Astrocyte of the cerebellum (primary cell): Measurements from ENCODE around the gene AGBL1.

Source experiments
- DNase-seq: peaks from one replicate; pipeline ENCODE4 v3.0.0-alpha.2; 2011; ENCODE audit warnings: low read depth
- H3K4me3 ChIP-seq: 2 replicates; pipeline ENCODE4 v1.5.1; 2011; ENCODE audit warnings: mild to moderate bottlenecking, low read depth, low read length, moderate library complexity
- in situ Hi-C: cut with HindIII; loops from 2 replicates; pipeline ENCODE4 v1.10.0; 2017; ENCODE audit warnings: low sequenced_read_pairs
- TF ChIP-seq, protein P1 (sequence below): IDR thresholded peaks from 2 replicates; pipeline ENCODE4 v1.5.1; 2012; ENCODE audit warnings: low read length, low read depth, moderate library complexity, mild to moderate bottlenecking; ENCODE audit errors: missing control alignments

The AGBL1 gene

DNA sequence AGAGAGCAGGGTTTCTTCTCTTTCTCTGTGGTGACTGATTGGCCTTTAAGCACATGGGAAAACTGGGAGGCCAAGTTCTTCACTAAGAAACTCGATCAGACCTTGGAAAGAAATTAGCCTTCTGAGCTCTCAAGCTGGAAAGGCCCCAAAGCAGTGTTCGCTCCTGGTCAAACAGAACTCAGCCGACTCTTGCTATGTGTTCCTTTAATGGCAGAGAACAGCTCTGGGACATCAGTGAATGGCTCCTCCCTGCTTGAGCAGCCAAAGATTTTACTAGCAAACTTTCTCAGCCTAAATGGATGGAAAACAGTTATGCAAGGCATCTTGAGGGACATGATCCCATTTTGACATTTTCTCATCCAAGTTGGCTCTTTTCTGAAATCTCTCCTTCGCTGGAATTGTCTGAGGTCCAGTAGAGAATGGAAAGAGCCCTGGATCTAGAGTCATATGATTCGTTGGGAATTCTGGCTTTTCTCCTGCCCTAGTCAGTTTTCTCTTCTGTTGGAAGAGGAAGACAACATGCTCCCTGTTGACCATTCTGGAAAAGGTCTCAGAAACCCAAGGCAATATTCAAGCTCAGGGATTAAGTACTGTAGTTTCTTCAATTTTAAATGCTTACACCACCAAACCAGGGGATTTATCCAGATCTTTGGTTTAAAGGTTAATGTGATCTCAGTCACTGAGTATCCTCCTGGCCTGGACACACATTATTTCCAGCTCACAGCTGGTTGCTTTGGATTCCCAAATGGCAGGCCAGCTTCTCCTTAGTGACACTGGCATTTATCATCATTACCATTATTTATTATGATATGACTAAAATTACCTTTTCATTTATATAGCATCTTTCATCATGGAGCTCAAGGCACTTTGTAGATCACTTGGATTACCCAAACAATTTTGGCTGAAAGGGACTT is 319.6 kb downstream of the AGBL1 start:
- TF ChIP-seq, protein P1, sequence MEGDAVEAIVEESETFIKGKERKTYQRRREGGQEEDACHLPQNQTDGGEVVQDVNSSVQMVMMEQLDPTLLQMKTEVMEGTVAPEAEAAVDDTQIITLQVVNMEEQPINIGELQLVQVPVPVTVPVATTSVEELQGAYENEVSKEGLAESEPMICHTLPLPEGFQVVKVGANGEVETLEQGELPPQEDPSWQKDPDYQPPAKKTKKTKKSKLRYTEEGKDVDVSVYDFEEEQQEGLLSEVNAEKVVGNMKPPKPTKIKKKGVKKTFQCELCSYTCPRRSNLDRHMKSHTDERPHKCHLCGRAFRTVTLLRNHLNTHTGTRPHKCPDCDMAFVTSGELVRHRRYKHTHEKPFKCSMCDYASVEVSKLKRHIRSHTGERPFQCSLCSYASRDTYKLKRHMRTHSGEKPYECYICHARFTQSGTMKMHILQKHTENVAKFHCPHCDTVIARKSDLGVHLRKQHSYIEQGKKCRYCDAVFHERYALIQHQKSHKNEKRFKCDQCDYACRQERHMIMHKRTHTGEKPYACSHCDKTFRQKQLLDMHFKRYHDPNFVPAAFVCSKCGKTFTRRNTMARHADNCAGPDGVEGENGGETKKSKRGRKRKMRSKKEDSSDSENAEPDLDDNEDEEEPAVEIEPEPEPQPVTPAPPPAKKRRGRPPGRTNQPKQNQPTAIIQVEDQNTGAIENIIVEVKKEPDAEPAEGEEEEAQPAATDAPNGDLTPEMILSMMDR, result no peak
- in situ Hi-C loops, result no loop called here
- DNase-seq, result no peak
- no peak overlapping the region for H3K4me3 ChIP-seq

DNA sequence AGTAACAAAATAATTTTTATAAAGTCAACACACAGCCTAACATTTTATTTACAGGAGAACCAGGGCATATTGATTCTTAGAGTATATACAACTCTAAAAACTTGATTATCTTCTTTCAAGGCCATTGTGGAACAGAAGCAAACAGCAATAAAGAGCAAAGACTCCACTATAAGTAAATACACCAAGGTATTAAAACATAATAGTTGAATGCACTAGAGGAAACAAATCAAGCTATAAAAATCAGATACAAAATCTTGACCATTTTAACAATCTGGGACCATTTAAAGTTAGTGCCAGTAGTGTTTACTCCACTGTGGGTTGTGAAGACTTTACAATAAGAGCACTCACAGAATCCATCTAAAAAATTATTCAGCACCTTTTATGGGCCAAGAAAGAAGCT is 323.6 kb downstream of the AGBL1 start:
- no peak for DNase-seq
- in situ Hi-C loops, result no loop called here

DNA sequence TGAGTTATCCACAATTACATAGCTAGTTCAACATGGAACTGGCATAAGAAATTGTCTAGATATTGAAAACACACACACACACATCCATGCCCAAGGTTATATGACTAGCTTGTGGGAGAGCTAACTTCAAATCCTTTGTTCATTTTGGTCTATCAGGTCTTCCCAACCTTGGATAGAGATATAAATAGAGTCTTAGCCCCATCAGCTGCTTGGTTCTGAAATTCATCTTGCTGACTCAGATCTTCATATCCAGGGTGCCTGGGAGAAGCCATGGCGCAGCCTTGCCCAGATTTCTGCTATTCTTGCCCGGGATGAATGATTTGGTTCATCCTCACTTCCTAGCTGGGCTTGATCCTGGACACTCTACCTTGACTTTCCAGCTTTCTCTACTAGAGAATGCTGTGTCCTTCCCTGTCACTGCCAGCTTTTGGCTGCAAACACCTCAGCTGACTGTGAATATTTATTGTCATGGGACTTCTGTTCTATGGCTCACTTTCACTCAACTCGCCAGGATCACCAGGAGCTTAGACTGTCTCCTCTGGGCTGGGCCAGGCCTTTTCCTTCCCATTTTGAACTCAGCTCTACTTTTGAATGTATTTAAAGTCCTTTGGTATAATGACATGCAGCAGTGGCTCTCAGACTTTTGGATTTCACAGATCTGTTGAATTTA is 324.4 kb downstream of the AGBL1 start:
- no peak overlapping the region for H3K4me3 ChIP-seq
- in situ Hi-C loops, result no loop called here
- TF ChIP-seq, protein P1, result no peak
- DNase-seq, result no peak

More for the DNA sequence above, 323.6 kb downstream of the AGBL1 start:
- TF ChIP-seq, protein P1, result no peak
- H3K4me3 ChIP-seq, result no peak overlapping the region

DNA sequence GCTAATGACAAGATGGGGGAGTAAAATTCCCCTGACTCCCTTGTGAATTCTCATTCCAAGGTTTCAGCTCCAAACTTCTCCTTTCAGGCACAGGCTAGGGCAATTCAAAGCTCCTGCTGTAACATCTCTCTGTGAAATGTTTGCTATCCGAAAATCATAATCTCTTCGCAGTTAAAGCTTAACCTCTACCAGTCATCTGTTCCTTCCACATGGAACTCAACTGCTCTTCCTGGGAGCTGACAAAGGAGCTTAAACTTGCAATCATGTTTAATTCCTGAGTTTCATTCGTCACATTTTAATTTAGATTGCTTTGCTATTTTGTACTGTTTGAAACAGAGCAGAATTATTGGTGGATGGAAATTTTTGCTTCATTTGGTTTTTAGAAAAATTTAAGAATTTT is 328.6 kb downstream of the AGBL1 start:
- in situ Hi-C loops, result no loop called here
- no peak for DNase-seq
- H3K4me3 ChIP-seq, result no peak overlapping the region
- TF ChIP-seq, protein P1, result no peak

DNA sequence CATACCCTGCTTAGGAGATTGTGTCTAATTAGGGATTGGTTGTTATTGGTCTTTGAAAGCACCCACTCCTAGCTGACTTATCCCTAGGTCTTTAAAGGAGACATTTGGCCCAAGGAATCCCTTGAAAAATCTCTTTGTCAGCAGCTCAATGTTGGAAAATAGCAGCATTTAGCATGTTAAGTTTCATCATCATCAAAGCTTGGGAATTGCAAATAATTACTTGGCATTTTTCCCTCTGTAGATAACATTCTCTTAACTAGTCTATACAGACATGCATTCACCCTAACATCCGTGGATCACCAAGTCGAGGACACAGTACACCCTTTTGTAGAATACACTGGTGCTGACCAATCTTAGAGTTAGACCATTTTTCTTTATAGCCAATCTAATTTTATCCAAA is 332.2 kb downstream of the AGBL1 start:
- DNase-seq, result no peak
- in situ Hi-C loops, result no loop called here
- H3K4me3 ChIP-seq, result no peak overlapping the region
- TF ChIP-seq, protein P1, result no peak

DNA sequence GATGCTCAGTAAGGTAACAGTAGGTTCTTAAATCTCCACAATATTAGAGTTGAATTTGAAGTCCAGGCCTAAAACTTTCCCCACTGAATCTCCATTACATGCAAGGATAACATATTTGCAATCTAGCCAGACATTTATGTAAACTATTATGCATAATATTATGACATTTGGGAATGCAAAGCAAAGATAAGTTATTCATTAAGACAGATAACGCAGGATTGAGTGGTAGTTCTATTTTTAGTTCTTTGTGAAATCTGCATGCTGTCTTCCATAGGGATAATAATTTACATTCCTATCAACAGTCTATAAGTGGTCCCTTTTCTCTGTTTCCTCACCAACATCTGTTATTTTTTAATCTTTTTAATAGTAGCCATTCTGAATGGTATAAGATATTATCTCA is 333.5 kb downstream of the AGBL1 start:
- in situ Hi-C loops, result no loop called here
- H3K4me3 ChIP-seq, result no peak overlapping the region
- TF ChIP-seq, protein P1, result no peak
- DNase-seq, result no peak
